Left renal cortex interstitium (tissue), 4 donors: ENCODE data around the gene ALX3. TPM values are rescaled to one million over a fixed set of nuclear protein-coding genes. Genes with fewer than 3 reads are reported as not detected.

ENCODE experiments used
- polyA plus RNA-seq, 4 donors: library from polyadenylated mRNA; unstranded; fragments of 120-200 nt; gene quantifications; one replicate each; pipeline ENCODE4 v1.2.1, GENCODE V29; 2013; ENCODE audit not compliant: insufficient read length in 4 of 4

The ALX3 gene
- polyA plus RNA-seq, 4 donors = not detected

Other genes with a start within 250 kb of the ALX3 start
- 1 to 10 TPM; 7.5 to 9.3 (median 8.5) TPM for gene CSF1, start 159.8 kb downstream of the ALX3 start, polyA plus RNA-seq
- 100 to 1,000 TPM; 107 to 121 (median 113) TPM for gene AHCYL1, start 85.9 kb downstream of the ALX3 start, polyA plus RNA-seq
- 10 to 100 TPM; 41.1 to 64.7 (median 50.7) TPM for gene STRIP1, start 36.0 kb downstream of the ALX3 start, polyA plus RNA-seq
- gene UBL4B, start 41.8 kb upstream of the ALX3 start, polyA plus RNA-seq = not detected
- gene SLC6A17, start 79.8 kb upstream of the ALX3 start, polyA plus RNA-seq = 1 to 10 TPM in 2 of 4 donors, under 1 TPM in 2; 0.66 to 1.1 (median 0.96) TPM
- 1 to 10 TPM; 4.6 to 7.3 (median 6.3) TPM for gene KCNC4, start 139.6 kb upstream of the ALX3 start, polyA plus RNA-seq